ENCODE results near the gene COL20A1. TPM values are rescaled to one million over a fixed set of nuclear protein-coding genes. Genes with fewer than 3 reads are reported as not detected.
A peak's percentile ranks its signal among the peaks of the same experiment; 100 is the strongest.

Gene COL20A1
- total RNA-seq, 1 experiment from 2014 or later, result 0.33 TPM

GRCh38 chr20:63307538-63308217 is 14.7 kb downstream of the COL20A1 start:
- no peak for DNase-seq (ENCODE audit: low spot score)

- DNase-seq (ENCODE audit: low spot score), result no peak
These were observed 15.4 kb downstream of the COL20A1 start for GRCh38 chr20:63308218-63308911.

DNA sequence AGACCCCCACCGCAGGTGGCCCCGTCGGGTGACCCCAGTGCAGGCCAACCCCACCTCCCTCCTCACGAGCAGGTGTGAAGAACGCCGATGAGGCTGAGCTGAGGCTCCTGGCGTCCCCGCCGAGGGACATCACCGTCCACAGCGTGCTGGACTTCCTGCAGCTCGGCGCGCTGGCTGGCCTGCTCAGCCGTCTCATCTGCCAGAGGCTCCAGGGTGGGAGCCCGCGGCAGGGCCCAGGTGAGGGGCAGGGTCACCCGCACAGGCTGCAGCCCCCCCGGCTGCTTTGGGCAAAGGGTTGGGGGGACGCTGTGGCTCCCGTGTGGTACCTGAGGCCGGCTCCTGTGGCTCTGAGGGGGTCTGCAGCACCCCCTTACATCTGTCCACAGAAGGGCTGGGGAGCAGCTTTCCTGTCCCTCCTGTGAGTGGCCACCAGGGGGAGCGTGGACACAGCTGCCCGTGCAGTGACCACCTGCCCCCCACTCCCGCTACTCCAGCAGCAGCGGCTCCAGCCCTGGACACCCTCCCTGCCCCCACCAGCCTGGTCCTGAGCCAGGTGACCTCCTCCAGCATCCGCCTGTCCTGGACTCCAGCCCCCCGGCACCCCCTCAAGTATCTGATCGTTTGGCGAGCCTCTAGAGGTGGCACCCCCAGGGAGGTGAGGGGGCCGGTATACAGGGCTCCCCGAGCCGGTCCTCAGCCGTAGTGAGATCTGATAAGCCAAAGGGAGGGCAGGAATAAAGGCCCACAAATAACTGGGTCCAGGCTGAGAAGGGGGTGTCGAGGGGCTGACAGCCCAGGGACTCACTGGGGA is 16.5 kb downstream of the COL20A1 start:
- peak; percentile 64 for DNase-seq (ENCODE audit: low spot score)

GRCh38 chr20:63310265-63310991 is 17.4 kb downstream of the COL20A1 start:
- DNase-seq (ENCODE audit: low spot score), result no peak

- no peak for DNase-seq (ENCODE audit: low spot score)
These were observed 18.3 kb downstream of the COL20A1 start for GRCh38 chr20:63311186-63311832.

- DNase-seq (ENCODE audit: low spot score), result no peak
These were observed 18.9 kb downstream of the COL20A1 start for GRCh38 chr20:63311833-63312243.

DNA sequence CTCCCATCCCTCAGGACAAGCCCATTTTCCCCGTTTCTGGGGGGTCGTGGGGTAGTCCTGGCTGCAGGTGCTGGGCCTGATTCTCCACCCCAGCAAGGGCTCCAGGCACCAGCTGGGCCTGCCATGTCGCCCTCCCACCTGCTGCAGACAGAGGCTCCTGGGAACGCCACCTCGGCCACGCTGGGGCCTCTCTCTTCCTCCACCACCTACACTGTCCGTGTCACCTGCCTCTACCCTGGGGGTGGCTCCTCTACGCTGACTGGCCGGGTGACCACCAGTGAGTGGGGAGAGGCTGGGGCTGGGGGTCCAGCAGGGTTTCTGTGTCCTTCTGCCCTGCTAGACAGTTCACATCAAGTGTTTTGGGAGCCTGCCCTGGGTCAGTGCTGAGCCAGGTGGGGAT is 19.3 kb downstream of the COL20A1 start:
- DNase-seq (ENCODE audit: low spot score), result no peak

- no peak for DNase-seq (ENCODE audit: low spot score)
These were observed 19.8 kb downstream of the COL20A1 start for GRCh38 chr20:63312690-63313348.

DNA sequence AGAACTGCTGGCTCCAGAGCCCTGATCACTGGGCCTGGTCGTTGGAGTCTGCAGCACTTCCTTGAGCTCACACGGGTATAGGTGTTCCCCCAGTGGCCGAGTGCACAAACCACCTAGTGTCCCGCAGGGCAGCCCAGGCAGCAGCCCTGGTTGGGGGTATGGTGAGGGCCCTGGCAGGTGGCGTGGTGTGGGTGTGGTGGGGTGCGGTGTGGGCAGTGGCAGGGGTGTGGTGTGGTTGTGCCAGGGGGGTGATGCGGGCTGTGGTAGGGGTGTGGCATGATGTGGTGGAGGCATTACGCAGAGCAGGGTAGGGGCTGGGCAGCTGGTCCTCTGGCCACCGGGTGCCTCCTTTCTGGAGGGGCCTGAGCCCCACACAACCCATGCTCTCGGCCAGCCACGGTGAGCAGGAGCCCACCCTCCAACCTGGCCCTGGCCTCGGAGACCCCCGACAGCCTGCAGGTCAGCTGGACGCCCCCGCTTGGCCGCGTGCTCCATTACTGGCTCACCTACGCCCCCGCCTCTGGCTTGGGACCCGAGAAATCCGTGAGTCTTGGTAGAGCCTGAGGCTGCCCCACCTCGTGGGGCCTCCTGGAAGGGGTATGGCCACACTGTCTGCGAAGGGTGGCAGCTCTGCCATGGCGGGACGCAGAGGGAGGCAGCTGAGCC is 20.5 kb downstream of the COL20A1 start:
- DNase-seq (ENCODE audit: low spot score), result no peak

GRCh38 chr20:63314015-63314471 is 21.1 kb downstream of the COL20A1 start:
- DNase-seq (ENCODE audit: low spot score), result no peak

GRCh38 chr20:63314566-63315239 is 21.7 kb downstream of the COL20A1 start:
- no peak for DNase-seq (ENCODE audit: low spot score)

GRCh38 chr20:63315240-63315689 is 22.3 kb downstream of the COL20A1 start:
- no peak for DNase-seq (ENCODE audit: low spot score)

GRCh38 chr20:63315731-63316491 is 22.9 kb downstream of the COL20A1 start:
- DNase-seq (ENCODE audit: low spot score), result no peak

DNA sequence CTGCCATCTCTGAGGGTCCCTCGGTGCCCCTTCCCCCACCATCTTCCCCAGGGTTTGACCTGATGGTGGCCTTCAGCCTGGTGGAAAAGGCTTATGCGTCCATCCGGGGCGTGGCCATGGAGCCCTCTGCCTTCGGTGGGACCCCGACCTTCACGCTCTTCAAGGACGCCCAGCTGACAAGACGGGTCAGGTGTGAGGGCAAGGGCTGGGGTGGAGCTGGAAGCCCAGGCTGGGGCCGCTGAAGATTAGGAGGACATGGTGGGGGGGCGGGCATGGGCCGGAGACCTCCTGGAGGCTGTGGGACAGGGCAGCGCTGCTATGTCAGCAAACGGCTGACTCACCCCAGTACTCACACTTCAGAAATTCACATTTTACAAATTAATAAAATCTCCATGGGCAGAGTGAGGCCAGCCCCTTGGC is 23.5 kb downstream of the COL20A1 start:
- DNase-seq (ENCODE audit: low spot score), result no peak

DNA sequence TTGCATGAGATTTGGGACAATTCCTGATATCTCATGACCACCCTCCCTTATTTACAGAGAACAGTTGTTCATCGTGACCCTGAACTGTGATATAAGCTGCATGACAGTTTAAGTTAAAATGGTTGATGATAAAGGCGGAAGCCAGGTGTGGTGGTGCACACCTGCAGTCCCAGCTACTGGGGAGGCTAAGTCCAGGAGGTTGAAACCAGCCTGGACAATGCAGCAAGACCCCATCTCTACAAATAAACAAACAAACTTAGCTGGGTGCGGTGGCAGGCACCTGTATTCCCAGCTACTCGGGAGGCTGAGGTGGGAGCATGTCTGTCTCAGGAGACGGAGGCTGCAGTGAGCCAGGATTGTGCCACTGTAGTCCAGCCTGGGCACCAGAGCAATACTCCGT is 24.1 kb downstream of the COL20A1 start:
- no peak for DNase-seq (ENCODE audit: low spot score)

GRCh38 chr20:63317601-63318291 is 24.8 kb downstream of the COL20A1 start:
- DNase-seq (ENCODE audit: low spot score), result no peak

DNA sequence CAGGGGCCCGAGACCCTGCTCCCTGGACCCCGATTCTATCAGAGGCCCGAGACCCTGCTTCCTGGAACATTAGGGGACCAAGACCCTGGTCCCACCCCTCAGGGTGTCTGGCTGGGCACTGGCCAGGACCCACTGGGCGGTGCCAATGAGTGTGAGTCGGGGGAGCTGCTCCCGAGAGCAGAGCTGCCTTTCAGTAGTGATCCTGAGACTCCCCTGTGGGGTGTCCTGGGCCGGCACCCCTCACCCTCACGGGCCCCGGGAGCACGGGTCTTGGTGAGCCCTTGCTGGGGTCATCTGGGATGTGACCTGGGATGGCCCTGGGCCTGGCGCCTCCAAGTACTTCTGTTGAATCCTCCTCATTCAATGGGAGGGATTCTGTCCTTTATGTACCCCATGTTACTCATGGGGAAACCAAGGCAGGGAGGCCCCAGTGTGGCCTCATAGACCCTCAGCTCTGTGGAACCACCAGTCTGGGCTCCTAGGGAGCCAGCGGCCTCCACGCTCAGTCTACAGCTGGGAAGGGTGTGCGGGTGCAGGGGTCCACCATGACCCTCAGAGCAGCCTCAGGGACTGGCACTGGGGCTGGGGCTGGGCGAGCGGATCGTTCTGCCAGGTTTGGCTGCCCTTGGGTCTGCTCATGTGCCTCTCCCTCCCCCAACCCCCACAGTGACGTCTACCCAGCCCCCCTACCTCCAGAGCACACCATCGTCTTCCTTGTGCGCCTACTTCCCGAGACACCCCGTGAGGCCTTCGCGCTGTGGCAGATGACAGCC is 25.6 kb downstream of the COL20A1 start:
- no peak for DNase-seq (ENCODE audit: low spot score)

Measured in HT-29 (cell line).